ENCODE results near the gene PLEKHA7.

PLEKHA7 gene

DNA sequence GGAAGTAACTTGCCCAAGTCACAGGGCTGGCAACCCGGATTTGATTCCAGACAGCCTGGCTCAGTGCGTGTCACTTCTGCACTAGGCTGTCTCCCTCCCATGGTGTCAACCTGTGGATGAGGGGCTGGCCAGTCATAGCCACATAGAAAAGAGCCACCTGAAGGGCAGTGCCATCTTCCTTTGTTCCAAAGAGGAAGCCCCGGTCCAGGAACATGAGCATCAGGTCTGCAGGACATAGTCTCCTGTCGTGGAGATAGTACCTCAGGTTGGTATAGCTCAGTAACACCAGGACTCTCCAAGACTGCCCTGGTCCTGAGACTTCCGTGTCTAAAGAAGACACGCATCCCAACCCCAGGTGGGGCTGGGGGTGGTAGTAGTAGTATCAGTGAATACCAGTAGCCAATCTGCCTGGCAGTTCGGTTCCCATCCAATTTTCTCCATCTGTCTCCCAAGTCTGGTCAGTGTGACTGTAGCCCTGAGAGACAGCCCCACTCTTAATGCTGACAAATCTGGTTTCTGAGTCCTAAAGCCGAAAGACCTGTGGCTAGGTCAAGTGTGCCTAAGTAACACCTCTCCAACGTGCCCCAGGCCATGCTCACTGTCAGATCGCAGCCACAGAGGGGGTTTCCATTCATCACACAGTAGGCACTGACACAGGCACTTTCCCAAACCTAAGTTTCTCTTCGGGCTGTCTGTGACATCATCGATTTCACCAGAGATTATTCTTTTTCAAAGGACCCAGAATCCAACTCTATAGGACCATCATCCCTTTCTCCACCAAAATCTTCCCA is 242.7 kb downstream of the PLEKHA7 start:
- DNase-seq (ENCODE audit: low read depth), result no peak

DNA sequence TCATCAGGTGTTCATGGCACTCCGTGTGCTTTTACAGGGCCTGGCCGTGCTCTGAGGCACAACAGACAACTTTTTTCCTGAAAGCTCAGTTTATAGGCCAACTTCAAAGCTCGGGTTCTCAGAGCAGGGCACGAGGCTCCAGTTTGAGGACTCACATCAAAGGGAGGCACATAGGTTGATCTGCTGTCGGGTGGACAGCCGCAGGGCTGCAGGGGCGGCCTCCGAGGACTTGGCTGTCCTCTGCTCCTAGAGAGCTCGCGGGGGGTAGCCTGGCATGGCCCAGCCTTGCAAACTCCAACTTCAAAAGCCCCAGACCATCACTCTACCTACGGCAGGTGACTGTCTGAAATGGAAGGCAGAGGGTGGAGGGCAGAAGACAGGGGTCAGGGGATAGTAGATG is 244.2 kb downstream of the PLEKHA7 start:
- DNase-seq (ENCODE audit: low read depth), result no peak

DNA sequence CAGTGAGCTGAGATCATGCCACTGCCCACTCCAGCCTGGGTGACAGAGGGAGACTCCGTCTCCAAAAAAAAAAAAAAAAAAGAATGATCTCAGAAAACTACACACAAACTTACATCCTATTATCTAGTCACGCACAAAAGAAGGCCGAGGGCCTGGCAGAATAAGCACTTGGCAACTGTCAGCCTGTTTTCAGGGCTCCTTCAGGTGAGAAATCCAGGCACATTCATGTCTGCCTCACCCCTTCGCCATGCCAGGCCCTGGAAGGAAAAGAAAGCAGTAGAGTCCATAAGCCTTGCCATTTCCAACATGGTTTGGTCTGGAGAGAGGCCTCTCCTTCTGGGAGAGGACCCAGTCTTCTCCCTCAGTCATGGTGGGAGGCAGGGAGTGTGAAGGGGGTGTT is 244.8 kb downstream of the PLEKHA7 start:
- no peak for DNase-seq (ENCODE audit: low read depth)

DNA sequence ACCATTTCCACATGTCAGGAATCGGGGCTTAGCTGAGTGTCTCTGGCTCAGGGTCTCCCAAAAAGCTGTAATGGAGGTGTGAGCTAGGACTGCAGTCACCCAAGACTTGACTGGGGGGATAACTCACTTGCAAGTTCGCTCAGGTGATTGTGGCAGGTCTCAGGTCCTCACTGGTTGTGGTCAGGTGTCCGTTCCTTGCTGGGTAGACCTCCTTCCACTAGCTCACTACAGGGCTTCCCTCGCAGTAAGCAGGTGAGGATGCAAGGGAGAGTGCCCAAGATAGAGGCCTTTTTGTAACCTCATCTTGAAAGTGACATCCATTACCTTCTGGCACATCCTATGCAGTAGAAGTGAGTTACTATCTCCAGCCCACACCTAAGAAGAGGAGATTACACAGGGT is 246.3 kb downstream of the PLEKHA7 start:
- no peak for DNase-seq (ENCODE audit: low read depth)

DNA sequence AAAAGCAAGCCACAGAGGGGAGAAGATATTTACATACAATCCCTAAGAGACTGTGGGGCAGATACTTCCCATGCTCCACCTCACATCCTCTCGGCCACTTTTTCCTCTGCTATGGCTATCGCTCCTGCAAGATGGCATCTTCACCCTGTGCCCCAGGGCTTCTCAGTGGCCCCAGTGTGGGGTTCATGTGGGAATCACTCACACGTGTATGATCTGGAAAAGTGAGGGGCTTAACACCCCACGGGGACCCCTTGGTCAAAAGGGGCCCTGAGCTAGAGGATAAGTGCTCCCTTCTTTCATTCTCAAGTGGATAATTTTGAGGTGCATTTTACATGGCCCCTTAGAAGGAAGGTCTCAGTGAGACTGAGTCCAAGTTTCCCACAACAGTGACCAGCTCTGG is 247.1 kb downstream of the PLEKHA7 start:
- DNase-seq (ENCODE audit: low read depth), result no peak

DNA sequence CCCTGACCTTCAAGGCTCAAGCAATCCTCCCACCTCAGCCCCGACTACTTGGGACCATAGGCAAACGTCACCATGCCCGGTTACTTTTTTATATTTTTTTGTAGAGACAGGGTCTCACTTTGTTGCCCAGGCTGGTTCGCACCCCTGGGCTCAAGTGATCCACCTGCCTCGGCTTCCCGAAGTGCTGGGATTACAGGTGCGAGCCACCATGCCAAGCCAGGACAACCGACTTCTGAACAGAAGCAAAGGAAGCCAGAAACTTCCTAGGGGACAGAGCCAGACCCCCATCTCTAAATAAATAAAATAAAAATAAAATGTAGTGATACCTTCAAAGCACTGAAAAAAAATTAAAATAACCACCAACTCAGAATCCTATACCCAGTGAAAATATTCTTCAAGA is 249.3 kb downstream of the PLEKHA7 start:
- no peak for DNase-seq (ENCODE audit: low read depth)

DNA sequence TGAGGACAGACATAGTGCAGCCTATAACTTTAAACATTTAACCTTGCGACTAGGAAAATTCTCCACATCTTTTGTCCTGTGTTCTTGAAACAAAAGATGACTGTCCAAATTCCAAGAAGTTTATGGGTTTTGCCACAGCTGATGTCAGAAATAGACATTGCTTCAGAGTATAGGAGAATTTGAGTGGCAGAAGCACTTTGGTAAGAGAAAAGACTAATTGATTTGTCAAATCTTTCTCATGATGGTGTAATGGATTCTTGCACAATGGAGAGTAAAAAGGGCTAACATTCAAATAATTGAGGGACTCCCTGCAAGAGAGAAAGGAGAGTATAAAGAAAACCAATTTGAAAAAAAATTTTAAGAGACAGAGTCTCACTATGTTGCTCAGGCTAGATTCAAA is 250.5 kb downstream of the PLEKHA7 start:
- no peak for DNase-seq (ENCODE audit: low read depth)

DNA sequence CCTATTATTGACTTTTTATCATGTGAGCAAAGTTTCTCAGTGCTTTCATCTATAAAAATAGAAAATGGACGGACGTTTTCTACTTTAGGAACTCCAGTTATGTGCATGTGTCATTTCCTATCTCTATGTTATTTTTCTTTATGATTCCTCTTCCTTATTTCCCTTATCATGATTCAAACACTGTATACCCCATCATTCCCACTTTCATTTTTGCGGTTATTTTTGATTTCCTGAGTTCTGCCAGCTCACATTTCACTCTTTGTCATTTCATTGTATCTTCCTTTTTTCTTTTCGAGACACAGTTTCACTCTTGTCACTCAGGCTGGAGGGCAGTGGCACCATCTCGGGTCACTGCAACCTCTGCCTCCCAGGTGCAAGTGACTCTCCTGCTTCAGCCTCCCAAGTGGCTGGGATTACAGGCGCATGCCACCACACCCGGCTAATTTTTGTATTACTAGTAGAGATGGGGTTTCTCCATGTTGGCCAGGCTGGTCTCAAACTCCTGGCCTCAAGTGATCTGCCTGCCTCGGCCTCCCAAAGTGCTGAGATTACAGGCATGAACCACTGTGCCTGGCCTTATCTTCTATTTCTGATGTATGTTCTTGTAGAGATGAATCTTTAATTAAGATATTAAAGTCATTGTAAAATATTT is 254.2 kb downstream of the PLEKHA7 start:
- no peak for DNase-seq (ENCODE audit: low read depth)

DNA sequence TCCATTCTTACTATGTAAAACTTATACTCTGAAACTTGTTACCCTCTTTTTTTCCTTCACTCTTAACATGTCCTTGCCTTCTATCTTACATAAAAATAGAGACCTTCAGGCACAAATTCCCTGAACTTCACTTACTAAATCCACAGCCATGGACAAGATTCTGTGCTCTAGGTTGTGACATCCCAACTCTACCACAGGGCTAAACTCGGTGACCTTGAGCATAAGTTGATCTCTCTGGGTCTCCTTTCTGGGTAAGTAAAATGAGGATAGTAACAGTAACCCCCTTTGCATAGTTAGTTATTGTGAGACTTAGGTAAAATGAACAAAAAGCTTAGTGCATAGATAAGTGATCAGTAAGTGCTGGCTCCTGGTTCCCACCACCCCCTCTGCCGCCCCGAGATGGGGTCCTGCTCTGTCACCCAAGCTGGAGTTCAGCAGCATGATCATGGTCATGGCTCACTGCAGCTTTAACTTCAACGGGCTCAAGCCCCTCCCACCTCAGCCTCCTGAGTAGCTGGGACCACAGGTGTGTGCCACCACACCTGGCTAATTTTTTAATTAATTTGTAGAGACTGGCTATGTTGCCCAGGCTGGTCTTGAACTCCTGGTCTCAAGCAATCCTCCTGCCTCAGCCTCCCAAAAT is 255.7 kb downstream of the PLEKHA7 start:
- DNase-seq (ENCODE audit: low read depth), result no peak

DNA sequence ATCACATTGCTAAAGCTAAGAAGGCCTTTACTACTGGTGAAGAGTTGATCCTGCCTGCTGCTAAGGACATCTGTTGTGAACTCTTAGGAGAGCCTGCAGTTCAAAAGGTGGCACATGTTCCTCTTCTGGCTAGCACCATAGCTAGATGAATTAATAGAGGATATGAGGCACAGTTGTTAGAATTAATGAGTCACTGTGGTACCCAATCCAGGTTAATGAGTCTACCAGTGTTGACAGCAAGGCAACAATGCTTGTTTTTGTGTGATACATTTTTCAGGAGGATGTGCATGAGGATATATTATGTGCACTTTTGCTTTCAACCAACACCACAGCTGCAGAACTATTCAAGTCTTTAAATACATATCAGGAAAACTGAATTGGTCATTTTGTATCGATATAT is 263.8 kb downstream of the PLEKHA7 start:
- DNase-seq (ENCODE audit: low read depth), result no peak

DNA sequence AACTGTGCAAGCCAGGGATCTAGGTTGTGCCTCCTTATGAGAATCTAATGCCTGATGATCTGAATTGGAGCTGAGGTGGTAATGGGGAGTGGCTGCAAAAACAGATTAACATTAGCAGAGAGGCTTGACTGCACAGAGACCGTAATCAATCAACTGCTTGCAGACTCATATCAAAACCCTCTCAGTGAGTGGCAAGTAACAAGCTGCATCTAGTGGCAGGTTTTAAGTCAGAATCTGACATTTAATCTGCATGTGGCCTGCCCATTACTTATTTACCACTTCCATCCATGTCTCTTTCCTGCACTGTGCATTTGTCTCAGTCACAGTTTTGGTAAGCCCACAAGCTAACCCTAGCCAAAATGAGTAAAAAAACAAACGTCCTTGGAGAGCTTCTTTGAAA is 264.5 kb downstream of the PLEKHA7 start:
- no peak for DNase-seq (ENCODE audit: low read depth)

DNA sequence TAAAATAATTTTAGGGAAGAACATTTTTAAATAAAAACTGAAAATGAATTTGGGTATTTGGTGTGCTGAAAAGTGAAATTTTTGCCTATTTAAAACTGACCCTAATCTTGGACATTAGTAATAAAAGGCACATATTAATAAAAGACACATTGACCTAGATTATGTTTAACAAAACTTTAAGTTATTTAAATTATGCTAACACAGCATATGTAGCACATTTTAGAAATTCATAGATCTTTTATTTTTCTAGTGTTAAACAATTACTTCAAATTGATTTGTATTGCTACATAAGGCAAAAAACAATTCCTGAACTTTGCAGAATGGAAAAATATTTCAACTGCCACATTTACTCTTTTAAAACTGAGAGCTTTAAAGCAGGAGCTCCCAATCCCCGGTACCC is 265.1 kb downstream of the PLEKHA7 start:
- DNase-seq (ENCODE audit: low read depth), result no peak

DNA sequence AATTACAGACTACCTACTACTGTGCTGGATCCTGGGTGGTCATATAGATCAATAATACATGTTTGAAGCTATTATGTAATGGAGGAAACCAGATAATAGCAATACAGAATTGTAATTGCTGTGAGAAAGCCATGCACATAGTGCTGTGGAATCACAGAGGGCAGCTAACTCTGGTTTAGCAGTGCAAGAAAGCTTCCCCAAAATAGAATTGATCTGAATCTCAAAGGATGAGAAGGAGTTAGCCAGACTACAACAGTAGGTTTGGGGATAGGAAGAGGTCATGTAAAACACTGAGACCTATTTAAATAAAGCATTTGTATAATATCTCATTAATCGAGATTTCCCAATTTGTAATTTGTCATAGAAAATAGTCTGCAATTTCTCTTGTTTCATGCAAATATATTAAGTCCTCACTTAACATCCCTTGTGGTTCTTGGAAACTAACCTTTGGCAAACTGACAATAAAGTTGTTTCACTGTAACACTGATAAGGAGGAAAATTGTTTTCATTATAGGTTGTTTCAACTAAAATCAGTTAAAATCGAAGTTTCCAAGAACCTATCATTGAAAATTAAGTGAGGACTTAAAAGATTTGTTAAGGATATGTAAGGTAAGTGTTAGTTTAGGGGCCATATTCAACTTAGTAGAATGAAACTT is 268.1 kb downstream of the PLEKHA7 start:
- DNase-seq (ENCODE audit: low read depth), result no peak

DNA sequence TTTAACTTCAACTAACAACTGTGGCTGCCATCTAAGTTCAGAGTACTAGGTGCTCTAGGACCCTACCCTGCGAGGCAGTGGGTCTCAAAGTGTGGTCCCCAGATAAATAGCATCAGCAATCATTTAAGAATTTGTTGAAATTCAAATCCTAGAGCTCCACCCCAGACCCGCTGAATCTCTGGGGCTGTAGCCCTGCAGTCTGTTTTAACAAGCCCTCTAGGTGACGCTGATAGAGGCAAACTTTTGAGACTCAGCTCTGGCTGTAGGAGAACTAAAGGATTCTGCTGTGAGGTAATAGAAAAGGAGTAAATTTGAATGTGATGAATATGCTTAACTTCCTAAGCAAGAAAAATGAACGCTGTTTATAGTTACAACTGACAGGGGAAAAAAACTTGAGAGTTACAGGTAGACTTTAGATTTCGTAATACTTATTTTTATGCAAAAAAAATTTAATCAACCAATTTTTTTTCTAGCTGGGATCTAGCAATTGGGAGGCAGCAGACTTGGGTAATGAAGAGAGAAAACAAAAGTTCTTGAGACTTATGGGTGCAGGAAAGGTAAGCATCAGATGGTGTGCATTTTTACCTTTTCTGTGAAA is 270.0 kb downstream of the PLEKHA7 start:
- DNase-seq (ENCODE audit: low read depth), result no peak

DNA sequence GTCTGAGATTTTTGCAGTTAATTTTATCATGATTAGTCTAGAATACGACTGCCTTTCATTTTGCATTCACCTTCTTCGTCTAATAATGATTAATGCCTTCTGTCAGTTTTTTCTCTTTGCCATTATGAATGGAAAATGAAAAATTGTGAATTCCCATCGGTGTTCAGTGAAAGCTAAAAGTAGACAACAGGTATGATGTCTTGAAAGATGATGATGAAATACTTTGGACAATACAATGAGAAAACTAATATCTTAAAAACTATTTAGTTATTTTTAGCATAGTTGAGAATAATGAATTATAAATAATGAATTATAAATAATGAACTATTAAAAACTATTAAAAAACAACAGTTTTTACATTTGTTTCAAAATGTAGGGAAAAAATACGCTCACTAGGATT is 270.7 kb downstream of the PLEKHA7 start:
- no peak for DNase-seq (ENCODE audit: low read depth)

DNA sequence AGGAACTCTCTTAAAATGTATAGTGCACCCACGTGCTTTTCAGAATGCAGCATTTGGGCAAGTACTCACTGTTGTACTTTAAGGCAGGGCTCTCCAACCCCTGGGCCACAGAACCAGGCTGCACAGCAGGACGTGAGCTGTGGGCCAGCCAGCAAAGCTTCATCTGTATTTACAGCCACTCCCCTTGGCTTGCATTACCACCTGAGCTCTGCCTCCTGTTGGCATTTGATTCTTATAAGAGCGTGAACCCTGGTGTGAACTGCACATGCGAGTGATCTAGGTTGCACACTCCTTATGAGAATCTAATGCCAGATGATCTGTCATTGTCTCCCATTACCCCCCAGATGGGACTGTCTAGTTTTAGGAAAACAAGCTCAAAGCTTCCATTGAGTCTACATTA is 272.7 kb downstream of the PLEKHA7 start:
- no peak for DNase-seq (ENCODE audit: low read depth)

DNA sequence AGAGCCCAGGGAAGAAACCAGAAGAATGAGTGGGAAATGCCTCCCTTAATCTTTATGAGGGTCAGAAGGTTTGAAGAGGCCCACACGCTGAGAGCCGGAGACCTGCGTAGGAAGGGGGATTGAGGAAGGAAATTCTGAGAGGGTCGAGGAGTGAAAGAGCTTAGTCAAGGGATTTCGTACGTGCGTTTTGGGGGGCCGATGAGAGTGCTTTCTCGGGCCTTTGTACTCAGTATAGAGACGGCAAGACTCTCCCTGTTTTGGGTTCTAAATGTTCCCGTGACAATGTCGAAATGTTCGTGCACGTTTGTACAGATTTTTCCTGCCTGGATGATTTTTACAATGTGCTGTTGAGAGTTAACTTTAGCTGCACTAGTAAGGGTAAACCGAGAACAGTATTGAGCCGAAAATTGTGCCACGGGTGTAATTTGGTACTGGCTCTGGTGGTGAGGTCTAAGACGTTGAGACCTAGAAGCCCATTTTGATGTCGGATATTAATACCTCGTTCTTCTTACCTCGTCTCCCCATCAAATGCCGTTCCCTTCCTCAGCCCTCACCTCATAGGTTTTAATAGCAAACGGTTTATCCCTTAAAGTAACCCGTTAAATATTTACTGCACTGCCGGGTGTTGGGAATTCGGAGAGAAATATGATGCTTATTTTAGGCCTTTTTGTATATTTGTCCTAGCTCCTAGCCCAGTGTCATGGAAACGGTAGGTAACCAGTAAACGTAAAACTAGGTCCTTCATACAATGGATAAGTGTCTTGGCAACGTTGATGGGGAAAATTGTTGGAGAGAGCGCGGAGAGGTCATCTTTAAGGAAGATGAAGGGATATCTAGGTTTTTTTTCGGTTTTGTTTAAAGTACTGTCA is 275.0 kb downstream of the PLEKHA7 start:
- no peak for DNase-seq (ENCODE audit: low read depth)

DNA sequence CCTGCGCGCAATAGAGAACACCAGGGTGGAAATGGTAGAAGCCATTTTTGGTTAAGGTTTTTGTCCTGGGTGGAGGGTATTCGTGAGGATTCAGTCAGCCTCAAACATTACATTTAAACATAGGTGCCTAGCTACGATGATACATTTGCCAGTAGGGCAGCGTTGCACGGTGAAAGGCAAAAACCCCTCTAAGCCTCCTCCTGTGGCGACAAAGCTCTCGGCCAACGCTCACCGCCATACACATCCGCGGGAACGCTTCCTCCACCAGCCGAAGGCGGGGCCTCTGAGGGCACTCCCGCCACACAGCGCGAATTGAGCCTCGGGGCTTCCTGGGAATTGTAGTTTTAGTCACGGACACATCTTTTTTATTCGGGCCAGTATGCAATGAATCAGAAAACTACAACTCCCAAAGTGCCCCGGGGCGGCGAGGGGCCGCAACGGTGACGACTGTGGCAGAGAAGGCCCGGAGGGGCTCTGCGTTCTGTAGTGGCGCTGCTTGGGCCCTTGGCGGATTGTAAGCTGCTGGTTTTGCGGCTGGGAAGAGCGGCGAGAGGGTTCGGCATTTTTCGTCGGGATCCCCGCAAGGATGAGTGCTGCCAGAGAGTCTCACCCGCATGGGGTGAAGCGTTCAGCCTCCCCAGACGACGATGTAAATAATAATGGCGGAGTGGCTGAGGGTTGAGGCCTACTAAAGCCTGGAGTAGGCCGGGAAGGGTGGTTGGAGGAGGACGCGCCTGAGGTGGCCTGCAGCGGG is 275.8 kb downstream of the PLEKHA7 start, which contains the start of gene C11orf58:
Gene C11orf58 (plus strand): TSS at position 455 of the 754 bp plus-strand sequence. CDS start 132 bp downstream, at position 587.
- peak; percentile 92 for DNase-seq (ENCODE audit: low read depth)

DNA sequence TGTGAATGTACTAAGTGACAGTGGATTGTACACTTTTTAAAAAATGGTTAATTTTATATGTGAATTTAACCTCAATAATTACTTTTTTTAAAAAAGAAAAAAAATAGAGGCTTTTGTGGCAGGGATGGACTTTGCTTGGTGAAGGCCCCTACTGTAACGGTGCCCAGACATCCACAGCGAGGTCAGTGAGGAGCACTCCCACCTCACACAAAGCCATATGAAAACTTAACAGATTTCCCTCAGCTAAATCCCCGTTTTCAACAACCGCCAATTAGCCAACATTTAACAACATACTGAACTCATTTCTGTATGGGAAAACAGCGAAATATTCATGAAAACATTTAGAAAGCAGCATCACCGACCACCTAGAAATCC is 276.4 kb downstream of the PLEKHA7 start:
- no peak for DNase-seq (ENCODE audit: low read depth)

Data from activated T-cell treated with anti-CD3 and anti-CD28 coated beads for 1 hour (primary cell).